Measurements from ENCODE around the gene DMRTB1.

DNA sequence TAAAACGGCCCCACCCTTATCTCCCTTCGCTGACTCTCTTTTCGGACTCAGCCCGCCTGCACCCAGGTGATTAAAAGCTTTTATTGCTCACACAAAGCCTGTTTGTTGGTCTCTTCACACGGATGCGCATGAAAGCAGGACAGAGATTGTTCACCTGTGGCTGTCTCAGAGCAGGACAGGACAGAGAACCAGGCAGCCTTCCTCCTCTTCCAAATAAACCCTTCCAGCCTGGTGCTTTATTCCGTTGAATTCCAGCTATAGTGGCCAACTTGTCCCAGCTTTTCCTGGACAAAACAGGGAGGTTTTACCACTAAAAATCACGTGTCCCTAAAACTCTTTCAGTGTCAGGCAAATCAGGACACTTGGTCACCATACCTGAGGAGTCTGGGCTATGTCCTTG, 9.5 kb upstream of the DMRTB1 start:
- TF ChIP-seq EZH2phosphoT487 (IDR thresholded peaks at IDR 0.05), result no peak
- TF ChIP-seq, protein P1, sequence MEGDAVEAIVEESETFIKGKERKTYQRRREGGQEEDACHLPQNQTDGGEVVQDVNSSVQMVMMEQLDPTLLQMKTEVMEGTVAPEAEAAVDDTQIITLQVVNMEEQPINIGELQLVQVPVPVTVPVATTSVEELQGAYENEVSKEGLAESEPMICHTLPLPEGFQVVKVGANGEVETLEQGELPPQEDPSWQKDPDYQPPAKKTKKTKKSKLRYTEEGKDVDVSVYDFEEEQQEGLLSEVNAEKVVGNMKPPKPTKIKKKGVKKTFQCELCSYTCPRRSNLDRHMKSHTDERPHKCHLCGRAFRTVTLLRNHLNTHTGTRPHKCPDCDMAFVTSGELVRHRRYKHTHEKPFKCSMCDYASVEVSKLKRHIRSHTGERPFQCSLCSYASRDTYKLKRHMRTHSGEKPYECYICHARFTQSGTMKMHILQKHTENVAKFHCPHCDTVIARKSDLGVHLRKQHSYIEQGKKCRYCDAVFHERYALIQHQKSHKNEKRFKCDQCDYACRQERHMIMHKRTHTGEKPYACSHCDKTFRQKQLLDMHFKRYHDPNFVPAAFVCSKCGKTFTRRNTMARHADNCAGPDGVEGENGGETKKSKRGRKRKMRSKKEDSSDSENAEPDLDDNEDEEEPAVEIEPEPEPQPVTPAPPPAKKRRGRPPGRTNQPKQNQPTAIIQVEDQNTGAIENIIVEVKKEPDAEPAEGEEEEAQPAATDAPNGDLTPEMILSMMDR (IDR thresholded peaks at IDR 0.05), result no peak

All from neural progenitor cell (in vitro differentiated cells).